Activated CD4-positive, alpha-beta T cell treated with anti-CD3 and anti-CD28 coated beads, Interleukin-2, amount 50 U/mL, for 16 hours (primary cell): ENCODE data around the gene WDR43.
"Not testable (repeated sequence)": the region's sequence is repeated elsewhere in the genome, so short reads cannot be mapped to it uniquely, and the experiment has no call there.

Experiments used
- DNase-seq: peaks from one replicate; pipeline ENCODE4 v3.0.0-alpha.2; 2020

WDR43 gene

DNA sequence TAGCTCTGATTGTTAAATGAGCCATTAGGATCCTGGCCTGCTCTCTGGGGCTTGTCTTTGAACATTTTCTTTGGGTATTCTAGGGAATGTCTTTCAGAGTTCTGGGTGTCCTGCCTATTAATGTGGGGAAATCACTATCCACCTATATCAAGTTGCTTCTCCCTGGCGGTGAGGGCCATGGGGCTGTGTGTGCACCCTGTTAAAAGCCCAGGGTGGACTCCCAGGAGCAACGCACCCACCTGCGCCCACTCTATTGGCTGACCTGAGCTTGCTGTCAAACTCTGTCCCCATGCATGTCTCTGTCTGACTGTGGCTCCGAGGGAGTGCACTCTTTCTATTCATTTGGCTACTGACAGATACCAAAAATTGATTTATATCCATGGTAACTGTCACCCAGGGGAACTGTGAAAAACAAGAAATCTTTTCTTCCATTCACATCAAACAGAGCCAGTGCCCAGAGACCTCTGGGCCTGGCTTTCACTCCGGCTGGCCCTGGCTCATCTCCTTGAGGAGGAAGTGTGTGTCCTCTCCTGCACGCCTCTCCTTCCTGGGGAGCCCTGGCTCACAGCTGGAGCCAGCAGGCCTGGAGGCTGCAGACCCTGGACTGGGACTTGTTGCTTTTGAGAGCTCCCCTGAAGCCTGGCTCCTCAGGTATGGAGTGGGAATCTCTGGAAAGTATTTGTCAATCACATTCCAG, 76.1 kb downstream of the WDR43 start:
- DNase-seq = no peak

DNA sequence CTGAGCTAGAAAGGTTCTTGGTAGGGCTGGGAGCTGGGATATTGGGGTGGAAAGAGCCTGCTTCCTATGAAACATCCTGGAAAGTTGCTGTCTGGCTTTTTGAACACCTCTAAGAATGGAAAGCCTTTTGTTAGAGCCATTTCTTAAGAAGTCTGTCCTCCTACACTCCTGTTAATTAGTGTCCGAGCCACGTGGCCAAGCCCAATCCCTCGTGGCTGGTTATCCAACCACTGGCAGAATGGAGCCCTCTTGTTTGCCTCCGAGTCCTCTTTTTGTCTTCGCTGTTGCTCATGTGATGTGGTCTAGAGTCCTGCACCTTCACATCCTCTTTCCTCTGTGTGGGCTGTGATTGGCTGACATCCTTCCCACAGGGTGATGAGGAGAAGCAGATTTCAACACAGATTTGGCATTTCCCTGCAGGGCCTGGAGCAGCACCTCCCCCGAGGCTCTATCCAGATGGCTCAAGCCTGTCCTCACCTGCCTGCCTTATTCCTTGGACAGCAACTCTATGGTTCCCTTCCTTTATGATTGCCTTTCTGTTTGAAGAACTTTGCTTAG, 78.4 kb downstream of the WDR43 start:
- DNase-seq = no peak

DNA sequence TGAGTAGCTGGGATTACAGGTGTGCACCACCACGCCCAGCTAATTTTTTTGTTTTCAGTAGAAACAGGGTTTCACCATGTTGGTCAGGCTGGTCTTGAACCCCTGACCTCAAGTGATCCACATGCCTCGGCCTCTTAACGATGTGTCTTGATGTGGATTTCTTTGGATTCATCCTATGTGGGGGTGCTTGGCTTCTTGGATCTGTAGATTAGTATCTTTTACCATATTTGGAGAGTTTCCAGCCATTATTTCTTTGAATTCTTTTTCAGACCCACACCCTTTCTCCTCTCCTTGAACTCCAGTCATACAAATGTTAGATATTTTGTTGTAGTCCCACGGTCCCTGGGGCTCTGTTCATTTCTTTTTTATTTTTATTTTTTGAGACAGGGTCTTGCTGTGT, 79.8 kb downstream of the WDR43 start:
- DNase-seq = no peak

DNA sequence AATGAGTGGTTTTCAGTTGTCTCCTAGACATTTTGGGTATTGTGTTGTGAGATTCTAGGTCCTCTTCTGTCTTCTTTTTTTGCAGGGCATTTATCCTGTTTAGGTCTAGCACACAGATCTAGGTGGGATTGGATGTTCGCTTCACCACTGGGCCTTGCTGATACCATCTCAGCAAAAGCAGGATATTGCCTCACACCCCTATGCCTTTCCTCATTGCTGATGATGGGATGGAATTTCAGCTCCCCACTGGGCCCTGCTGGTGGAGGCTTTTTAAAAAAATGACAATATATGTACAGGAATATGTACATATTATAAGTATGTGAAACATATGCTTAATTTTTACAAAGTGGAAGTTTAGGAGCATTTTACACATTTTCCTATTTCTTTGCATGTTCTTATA, 81.2 kb downstream of the WDR43 start:
- no peak for DNase-seq

DNA sequence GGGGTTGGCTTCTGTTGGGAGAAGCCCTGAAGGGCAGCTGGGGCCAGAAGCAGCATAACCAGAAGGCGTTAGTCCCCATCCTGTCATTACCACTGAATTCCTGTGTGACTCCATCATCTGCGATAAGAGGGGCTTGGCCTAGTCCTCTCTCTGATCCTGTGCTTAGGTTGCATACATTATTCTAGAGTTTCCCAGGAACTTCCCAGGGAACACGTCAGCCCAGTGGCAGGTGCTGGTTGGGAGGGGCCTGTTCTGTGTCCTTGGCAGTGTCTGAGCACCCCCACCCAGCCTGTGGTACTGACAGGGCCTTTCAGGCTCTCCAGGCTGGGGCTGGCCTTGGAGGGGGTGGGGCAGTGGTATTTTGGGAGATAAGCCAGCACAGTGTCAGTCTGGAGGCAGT, 82.1 kb downstream of the WDR43 start:
- no peak for DNase-seq

DNA sequence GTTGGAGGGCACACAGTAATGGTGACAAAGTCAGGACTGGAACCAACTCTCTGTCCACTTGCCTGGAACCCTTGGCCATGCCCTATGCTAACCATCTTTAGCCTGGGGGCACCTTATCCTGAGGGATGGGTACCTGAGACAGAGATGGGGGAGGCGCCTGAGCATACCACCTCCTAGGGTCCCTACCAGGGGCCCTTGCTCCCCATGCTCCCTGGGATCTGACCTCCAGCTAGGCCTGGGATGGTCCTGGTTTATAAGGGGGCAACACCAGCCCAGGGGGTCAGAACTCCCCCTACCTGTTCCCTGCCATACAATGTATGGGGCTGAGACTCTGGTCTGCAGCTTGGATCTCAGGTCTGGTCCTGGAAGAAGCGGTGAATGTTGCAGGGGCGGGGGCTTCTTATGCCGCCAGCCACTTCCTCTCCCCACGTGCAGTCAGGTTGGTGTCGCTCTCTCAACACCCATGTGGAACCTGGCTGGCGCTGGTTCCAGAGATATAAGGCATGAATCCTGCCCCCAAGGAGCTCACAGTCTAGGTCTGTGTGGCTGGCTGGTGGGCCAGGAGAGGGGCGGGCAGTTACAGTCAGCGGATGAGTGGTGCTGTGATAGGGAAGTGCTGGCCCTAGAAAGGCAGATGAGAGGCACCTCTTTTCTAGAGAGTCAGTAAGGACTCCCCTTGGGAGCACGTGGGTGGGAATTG, 82.9 kb downstream of the WDR43 start:
- DNase-seq = no peak

DNA sequence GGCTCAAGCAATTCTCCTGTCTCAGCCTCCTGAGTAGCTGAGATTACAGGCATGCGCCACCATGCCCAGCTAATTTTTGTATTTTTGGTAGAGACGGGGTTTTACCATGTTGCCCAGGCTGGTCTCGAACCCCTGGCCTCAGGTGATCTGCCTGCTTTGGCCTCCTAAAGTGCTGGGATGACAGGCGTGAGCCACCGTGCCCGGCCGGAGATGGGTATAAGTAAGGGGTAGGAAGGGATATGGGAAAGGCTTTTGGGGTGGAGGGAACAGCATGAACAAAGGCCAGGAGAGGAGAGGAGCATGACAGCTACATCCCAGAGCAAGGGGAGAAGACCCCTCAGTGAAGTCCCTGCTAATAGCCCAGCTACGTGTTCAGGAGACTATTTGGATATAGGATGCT, 83.5 kb downstream of the WDR43 start:
- not testable (repeated sequence) for DNase-seq

DNA sequence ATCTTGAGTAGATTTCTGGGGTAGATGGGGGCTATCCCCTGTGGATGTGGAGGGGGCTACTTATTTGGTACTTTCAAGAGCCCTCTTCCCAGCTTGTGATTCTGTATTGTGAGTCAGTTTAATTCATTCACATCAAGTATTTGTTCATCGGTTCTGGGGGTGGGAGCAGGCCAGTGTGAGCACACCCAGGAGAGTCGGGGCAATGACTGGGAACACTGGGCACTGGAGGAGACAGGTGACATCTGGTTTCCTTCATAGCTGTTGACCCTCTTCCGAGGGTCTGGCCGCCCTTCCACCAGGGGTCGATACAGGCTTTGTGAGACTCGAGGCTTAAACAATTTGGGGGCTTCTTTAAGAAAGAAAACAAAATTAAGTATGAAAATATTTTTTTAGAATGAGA, 84.1 kb downstream of the WDR43 start:
- no peak for DNase-seq

DNA sequence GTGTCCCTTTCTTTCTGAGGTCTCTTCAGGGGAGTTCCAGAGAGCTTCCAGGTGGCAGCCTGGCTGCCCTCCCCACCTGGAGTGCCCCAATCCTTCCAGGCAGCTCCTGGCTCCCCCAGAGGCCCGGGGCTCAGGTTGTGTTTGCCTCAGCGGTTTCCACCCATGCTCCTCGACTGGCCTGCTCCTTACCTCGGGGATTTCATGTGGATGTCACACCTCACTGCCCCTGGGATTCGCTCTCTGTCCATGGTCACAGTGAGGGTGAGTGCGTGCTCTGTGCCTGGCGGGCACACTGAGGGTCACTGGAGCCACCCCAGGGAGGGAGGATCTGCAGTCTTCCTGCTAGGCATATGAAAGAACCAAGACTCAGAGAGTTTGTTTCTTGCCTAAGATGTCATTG, 84.6 kb downstream of the WDR43 start:
- no peak for DNase-seq

DNA sequence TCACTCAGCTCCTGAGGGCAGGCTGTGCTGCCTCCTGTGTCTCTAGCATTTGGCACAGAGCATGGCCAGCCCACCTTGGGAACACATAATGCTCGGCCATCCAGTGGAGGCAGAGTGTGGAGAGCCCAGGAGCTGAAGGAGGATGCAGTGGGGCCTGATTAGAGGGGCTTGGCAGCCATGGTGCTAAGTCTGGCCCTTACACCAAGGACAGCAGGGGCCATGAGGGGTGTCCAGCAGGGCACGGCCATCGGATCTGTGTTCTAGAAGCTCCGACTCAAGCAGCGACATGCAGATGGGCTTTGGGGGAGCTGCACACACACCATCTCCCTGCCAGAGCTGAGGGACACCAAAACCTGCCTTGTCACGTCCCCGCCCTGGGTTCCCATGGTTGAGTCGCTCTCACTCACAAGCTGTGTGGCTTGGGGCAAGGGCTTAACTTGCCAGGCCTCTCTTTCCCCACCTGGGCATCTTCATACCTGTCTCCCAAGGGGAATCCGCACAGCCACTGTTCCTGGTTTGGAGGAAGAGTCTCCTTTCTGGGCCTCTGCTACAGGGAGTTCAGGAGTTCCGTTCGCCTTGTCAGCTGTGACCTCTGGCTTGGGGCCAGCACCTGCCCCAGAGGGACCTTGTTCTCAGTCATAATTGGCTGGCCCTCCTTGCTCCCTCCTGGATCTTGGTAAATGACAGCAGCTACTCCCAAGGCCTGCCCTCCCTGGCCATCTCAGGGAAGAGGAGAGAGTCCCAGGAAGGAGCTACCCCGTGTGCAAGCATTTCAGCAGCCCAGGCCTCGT, 85.3 kb downstream of the WDR43 start:
- no peak for DNase-seq

DNA sequence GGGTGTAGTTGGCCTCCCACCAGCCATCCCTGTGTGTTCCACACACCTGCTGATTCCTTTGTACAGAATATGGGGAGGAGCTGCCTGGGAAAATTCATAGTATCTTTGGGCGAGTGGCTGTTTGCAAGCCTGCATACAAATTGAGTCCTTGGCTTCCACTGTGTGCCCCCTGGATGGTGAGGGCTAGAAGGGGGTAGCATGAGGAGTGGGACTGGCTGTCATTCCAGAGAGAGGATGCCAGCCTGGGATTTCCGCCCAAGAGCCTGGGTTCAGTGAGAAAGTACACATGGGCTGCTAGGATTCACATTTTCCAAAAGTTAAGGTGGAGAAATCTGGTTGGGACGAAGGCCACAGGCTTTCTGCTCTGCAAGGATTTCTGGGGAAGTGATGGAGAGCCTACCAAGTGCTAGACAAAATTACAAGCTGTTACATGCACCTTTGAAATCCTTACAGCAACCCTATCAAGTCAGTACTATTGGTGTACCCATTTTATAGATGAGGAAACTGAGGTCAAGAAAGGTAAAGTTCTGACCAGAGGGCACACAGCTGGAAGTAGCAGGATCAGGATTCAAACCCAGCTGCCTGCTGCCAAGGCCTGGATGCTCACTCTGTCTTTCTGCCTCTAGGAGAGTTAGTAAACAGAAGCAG, 86.0 kb downstream of the WDR43 start:
- DNase-seq = no peak

DNA sequence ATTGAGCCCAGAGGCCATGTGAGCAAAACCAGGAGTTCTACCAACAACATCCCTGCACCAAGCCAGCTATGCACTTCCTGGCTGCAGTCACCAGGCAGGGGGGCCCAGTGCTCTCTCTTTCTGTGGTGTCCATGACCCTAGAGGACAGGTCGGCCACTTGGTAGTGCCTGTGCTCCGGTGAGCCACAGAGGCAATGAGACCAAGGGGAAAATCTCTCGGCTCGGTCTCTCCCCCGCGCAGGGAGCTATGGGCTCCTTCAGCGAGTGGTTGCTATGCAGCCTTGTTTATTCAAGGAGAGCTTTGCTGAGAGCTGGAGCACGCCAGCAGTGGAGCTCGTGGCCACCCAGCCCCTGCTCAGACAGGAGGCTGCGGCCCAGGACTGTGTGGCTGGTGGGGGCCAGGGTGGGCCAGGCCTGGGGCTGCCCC, 86.6 kb downstream of the WDR43 start, which contains the start of gene TOGARAM2:
Gene TOGARAM2 (plus strand): TSS at position 283 of the 426 bp plus-strand sequence. CDS start 13,537 bp downstream, outside the sequence.
- DNase-seq = no peak

DNA sequence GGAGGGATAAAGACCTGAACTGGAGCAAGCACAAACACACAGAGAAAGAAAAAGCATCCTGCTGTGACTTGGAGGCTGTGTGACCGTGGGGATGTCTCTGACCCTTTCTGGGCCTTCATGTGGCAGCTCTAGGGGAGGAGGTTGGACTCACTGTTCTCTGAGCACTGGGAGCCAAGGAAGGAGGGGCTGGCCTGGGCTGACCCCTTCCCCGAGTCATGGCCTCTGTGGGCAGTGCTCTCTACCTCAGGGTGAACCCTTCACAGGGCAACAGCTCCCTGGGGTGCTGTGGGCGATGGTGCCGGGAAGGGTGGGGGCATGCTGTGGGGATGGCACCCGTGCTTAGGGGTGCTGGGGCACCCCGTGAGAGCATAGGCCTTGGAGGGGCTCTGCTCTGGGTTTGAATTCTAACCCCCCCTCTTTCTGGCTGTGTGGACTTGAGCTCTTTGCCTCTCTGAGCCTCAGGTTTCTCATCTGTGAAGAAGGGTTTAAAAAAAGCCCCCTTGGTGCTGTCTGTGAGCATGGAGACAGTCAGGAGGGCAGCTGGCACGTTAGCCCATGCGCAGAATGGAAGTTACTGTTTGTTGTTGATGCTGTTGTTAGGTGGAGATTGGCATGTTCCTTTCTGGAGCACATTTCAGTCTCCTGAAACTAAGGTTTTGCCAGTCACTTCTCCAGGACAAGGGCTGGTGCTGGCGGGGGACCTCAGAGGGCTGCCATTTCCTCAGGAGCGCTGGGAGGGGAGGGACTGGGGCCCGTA, 87.3 kb downstream of the WDR43 start:
- no peak for DNase-seq

DNA sequence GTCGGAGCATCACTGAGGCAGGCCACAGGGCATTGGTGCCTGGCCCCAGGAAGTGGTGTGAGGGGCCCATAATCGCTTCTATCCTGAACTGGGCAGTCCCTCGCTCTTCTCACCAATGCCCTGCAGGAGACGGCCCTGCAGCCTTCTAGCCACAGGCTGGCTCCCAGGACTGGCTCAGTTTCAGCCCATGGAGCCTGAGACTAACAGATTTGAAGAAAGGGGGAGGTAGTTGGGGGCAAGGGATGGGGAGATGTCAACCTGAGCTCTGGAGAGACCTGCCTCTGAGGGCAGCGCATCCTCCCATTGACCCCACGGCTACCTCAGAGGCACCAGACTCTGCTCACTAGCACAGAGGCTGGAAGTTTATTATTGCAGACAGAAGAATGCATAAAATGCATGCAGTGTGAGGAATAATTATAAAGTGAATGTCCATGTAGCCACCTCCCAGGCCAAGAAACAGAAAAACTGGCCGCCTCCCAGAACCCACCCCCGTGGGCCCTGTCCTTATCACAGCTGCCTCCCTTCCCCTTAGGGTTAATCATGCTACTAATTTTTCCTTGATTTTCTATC, 88.0 kb downstream of the WDR43 start:
- DNase-seq = no peak

DNA sequence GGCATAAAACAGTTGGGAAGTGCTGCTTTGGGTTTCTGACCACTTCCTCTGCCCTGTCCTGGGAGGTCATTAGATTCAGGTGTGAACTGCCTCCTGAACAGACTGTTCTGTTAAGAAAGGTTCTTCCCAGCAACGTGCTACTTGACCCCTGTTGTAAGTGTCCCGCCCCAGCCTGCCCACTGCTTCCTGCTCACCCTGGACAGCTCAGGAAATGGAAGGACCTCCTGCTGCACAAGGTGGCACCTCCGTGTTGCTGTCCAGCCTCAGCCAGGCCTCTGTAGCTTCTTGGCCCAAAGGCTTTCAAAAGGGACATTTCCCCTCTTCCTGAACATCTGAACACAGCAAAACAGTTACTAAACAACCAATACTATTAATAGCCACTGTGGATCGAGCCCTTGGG, 92.0 kb downstream of the WDR43 start:
- DNase-seq = no peak

DNA sequence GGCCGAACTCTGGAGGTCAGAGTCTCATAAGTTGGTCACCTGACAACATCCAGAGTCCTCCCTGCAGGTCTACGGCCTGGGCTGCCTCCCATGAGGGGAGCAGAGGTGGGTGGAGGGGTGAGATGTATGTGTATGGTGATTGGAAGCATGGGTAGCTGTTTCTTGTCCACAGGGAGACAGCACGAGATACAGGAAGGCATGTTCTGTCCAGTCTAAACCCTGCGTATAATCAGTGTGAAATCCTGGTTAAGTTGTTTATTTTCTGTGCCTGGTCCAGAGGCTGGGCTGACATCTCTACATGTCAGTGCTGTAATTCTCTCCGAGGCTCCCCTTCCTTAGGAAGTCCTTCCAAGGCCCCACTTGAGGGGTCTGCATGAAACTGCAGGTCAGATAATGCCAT, 95.5 kb downstream of the WDR43 start:
- no peak for DNase-seq

DNA sequence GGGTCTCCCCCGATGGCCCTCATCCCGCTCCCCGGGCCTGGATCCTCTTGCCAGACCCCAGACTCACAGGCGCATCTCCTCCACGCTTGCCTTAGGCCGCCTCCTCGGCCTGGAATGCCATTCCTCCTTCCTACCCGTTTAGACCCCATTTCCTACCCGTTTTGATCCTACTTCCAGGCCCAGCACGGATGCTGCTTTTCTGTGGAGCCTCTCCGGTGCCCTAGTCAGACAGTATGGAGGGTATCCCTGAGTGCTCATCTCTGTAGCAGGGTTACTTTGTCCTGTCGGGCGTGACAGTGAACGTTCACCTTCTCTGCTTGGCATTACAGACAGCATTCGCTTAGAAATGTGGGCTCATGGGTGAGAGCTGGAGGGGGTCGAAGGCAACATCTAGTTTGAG, 96.0 kb downstream of the WDR43 start:
- DNase-seq = no peak

DNA sequence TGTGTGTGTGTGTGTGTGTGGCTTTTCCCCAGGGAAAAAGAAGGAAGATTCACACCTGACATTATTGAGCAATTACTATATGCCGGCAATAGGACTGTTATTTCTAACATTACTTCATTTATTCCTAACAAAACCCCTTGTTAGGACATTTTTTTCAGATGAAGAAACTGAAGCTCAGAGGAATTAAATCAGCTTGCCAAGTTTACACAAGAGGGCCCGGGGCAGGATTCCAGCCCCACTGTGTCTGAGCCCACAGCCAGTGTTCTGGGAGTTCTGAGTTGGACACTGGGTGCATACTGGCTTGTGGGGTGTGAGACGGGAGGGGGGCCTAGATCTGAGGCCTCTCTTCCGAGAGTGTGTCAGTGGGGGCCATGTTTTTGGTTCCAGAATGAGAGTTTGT, 96.6 kb downstream of the WDR43 start:
- DNase-seq = no peak

DNA sequence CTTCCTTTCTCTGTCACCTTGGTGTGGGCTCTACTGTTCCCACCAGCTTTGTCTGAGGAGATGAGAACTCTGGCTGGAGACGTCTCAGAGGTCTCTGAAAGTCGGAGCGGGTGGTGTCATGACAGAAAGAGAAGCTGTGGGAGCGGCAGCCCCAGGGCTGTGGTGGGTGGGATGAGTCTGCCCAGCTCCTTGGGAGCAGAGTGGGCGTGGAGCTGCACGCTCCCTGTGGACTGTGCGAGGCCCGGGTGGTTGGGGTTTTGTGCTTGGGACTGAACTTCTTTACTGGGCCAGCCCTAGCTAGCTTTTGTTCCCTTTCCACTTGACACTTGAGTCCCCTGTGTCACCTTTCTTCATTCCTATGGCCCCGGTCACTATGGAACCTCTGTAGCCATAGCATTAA, 97.0 kb downstream of the WDR43 start:
- no peak for DNase-seq

DNA sequence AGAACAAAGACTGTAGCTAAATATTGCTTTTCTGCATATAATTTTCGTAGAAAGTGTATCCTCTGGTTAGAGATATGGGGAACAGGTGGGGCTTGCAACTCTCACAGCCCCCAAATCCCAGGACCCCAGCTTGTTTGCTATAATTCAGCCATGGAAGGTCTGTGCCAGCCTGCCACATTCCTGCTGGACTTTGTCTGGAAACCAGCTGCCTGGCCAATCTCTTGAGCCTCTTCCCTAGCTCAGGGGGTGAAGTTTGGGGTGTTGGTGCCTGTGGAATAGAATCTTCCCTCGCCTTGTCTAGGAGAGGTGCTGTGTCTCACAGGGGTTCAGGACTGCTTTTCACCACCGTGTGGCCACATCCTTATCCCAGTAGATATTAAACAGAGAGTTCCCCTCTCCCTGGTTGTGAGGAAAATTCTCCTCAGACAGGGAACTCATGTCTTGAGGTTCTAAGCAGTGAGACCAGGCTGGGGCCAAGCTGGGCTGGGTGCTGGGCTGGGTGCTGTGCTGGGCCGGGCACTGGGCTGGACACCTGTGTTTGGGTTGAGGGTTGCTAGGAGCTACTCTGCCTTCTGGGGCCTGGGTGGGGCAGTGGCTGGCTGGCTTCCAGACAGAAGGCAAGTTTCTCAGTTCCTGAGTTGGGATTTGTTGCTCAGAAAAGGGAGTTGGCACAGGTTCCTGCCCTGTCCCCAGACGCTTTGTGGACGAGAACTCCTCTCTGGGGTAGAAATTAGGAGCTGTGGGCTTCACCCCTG, 98.9 kb downstream of the WDR43 start:
- no peak for DNase-seq

DNA sequence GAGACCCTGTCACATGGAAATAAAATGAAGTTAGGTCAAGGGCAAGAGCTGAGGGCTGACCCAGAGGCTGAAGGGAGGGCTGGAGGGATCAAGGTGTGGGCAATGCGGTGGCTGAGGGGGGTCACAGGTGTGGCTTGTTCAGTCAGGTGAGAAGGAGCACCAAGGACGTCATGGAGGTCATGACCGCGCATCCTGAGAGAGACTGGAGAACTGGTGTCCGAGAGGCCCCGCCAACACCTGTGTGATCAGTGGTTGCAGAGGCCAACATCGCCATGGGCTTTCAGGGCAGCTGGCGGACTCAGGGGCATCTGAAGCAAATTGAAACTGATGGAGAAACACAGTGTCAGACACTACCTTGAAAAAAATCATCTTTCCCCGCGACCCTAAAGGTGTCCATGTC, 99.6 kb downstream of the WDR43 start:
- DNase-seq = no peak
